OCI-M1 (cell line): ENCODE results near the gene NUTM2F.
"Not testable (repeated sequence)": the region's sequence is repeated elsewhere in the genome, so short reads cannot be mapped to it uniquely, and the experiment has no call there.

ENCODE experiments used
- DNase-seq: peaks from one replicate; lab custom pipeline; 2025; lab: John Stamatoyannopoulos, UW

Gene NUTM2F

GRCh38 chr9:94328544-94328943, at the start of gene NUTM2F:
Gene NUTM2F (minus strand): TSS chr9:94328644. CDS start chr9:94328623, 21 bp downstream.
- DNase-seq, result not testable (repeated sequence)

DNA sequence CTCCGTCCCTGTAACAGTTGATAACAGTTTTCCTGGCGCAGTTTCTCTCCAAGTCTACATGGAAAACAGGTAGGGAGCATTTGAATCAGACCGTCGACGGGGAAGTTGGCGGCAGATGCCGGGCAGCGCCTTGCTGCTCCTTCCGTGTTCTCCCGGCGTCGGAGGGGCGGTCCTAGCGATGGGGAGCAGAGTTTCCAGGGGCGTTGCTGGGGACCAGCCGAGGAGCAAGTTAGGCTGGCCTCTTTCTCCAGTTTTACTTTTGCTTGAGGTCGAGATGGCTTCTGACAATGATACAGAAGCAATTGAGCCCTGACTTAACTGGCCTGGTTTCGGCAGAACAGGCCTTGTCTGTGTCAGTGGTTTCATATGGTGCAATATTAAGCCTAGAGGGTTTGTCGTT, 46.8 kb upstream of the NUTM2F start:
- peak; percentile 47 for DNase-seq

- peak; percentile 94 for DNase-seq
Measured at GRCh38 chr9:94374176-94375056, 46.0 kb upstream of the NUTM2F start.

DNA sequence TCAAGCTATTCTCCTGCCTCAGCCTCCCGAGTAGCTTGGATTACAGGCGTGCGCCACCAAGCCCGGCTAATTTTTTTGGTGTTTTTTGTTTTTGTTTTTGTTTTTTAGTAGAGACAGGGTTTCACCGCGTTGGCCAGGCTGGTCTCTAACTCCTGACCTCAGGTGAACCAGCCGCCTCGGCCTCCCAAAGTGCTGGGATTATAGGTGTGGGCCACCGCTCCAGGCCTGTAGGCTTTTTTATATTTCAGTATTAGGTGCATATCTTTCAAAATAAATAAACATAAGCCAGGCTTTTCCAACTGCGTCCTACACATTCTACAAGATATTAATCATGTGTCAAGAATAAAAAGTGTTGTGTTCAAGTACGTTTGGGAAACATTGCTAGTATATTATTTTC, 45.3 kb upstream of the NUTM2F start:
- DNase-seq, result not testable (repeated sequence)

DNA sequence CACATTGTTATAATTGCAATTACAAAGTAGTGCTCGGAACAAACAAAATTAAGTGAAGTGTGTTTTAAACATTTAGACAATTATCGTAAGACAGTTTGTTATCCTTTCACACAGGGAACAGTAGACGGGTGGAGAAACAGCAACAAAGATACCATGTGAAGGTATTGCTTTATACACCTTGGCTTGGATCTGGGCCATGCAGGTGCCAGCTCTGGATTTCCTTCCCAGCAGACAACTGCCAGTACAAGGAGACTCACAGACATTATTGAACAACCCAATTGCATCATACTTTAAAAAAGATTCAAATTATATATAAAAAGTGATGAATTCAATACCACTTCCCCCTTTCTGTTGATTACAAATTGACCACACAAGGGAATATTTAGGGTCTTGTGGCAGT, 41.8 kb upstream of the NUTM2F start:
- not testable (repeated sequence) for DNase-seq

DNA sequence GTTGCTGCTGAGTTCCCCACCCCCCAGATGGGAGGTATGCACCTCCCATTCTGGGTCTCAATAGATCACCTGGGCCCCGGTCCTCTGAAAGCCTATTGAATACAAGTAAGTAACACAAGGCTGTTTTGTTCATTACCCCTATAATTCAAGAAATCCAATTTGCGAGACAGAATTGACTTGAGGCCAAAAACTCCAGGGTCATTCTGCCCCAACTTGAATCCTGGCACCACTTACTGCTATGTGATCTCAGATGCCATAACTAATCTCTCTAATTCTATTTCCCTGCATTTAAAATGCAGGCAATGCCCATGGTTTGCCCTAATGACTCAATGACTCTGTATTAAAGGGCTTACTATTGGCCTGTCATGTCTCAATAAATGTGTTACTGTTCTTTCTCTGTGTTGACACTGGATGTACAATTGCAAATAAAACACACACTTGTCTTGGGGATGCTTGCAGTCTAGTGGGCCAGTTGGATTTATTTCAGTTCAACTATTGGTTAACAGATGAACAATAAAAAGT, 35.7 kb upstream of the NUTM2F start:
- DNase-seq, result not testable (repeated sequence)

- DNase-seq, result not testable (repeated sequence)
Measured at GRCh38 chr9:94357158-94357557, 28.7 kb upstream of the NUTM2F start.

DNA sequence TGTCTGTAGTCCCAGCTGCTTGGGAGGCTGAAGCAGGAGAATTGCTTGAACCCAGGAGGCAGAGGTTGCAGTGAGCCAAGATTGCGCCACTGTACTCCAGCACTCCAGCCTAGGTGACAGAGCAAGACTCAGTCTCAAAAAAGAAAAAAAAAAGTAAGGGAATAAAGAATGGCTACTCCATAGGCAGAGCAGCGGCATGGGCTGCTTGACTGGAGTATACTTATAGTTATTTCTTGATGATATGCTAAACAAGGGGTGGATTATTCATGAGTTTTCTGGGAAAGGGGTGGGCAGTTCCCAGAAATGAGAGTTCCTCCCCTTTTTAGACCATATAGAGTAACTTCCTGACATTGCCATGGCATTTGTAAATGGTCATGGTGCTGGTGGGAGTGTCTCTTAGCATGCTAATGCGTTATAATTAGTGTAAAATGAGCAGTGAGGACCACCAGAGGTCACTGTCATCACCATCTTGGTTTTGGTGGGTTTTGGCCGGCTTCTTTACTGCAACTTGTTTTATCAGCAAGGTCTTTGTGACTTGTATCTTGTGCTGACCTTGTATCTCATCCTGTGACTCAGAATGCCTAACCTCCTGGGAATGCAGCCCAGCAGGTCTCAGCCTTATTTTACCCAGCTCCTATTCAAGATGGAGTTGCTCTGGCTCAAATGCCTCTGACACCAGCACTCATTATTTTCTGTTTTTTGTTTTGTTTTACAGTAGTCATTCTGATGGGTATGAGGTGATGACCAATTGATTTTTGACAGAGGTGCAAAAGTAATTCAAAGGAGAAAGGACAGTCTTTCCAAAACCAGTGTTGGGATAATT, 23.7 kb upstream of the NUTM2F start:
- not testable (repeated sequence) for DNase-seq

- not testable (repeated sequence) for DNase-seq
Measured at GRCh38 chr9:94348754-94349153, 20.3 kb upstream of the NUTM2F start.

DNA sequence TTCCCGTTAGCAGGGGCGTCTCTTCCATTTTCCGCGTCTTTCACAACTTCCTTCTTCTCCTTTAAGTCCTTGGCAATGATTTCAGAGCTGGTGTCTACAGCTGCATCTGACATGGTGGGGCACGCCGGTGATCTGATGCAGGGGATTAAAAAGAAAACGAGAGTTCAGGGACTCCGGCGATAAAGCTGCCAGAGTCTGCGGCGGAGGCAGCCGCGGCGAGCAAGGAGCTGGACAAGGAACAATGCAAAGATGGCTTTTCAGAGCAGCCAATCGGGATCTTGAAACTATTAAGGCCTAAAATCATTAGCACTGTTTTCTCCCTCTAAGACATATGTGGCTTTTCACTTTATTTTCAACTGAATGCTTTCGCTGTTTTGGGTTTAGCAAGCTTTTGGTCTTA, 19.0 kb upstream of the NUTM2F start:
- DNase-seq, result not testable (repeated sequence)

GRCh38 chr9:94341703-94342102, 13.3 kb upstream of the NUTM2F start:
- DNase-seq, result not testable (repeated sequence)

GRCh38 chr9:94340750-94341149, 12.3 kb upstream of the NUTM2F start:
- DNase-seq, result not testable (repeated sequence)

DNA sequence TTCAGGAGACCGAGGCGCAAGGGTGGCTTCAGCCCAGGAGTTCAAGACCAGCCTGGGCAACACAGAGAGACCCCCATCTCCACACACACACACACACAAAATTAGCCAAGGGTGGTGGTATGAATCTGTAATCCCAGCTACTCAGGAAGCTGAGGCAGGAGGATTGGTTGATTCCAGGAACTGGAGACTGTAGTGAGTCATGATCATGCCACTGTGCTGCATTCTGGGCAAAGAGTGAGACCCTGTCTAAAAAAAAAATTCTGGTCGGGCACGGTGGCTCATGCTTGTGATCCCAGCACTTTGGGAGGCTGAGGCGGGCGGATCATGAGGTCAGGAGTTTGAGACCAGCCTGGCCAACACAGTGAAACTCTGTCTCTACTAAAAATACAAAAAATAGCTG, 11.2 kb upstream of the NUTM2F start:
- not testable (repeated sequence) for DNase-seq

GRCh38 chr9:94338723-94339122, 10.3 kb upstream of the NUTM2F start:
- not testable (repeated sequence) for DNase-seq

DNA sequence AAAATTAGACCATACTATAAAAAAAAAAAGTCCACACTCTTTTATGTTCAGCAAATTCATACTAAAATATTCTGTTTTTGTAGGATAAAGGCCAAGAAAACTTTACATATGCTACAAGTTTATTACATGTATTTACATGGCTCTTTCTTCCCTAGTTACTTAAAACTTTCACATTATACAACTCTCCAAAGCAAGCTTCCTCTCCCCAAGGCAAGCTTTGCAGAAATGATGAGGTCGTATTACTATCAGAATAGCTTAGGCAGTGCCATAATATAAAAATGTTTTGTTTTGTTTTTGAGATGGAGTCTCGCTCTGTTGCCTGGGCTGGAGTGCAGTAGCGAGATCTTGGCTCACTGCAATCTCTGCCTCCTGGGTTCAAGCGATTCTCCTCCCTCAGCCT, 8.0 kb upstream of the NUTM2F start:
- not testable (repeated sequence) for DNase-seq

DNA sequence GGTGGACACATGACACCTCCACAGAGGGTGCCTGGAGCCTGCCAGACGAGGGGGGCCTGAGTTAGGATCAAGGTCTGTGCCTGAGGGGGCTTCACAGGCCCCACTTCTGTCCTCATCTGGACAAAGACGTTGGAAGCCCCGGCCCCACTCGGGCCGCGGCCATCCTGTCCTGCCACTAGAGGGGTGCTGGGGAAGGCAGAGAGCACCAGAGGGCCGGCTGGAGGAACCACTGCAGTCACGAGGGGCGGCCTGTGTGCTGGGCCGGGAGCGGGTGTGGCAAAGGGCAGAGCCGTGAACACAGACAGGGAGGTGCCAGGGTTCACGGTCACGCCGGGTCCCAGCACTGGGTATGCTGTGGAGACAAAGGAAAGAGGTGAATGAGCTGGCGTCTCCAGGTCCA, 2.9 kb downstream of the NUTM2F start:
- not testable (repeated sequence) for DNase-seq

DNA sequence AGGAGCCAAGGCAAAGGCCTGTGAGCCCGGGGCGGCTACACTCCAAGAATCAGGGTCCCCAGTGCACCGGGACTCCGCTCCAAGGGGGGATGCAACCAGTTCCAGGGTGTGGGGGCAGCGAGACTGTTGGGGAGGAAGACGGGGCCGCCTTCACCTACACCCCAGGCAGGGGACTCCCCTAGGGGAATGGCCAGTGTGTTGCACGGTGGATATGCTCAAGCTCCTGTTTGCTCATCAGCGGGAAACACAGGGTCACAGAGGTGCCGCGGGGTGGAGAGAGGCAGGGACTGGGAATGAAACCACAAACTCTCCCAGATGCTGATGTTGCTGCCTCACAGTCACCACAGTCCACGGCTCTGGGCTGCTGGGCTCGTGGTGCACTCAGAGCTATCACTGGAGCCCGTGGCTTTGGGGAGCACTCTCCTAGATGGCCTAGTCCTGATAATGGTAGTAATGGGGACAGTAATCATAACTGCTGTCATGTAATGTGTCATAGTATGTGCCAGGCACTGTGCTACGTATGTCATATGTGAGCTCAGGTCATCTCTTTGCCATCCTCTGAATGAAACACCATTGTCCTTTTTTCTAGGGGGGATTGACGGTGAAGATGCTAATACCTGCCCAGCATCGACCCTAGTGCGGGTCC, 5.2 kb downstream of the NUTM2F start:
- DNase-seq, result not testable (repeated sequence)

DNA sequence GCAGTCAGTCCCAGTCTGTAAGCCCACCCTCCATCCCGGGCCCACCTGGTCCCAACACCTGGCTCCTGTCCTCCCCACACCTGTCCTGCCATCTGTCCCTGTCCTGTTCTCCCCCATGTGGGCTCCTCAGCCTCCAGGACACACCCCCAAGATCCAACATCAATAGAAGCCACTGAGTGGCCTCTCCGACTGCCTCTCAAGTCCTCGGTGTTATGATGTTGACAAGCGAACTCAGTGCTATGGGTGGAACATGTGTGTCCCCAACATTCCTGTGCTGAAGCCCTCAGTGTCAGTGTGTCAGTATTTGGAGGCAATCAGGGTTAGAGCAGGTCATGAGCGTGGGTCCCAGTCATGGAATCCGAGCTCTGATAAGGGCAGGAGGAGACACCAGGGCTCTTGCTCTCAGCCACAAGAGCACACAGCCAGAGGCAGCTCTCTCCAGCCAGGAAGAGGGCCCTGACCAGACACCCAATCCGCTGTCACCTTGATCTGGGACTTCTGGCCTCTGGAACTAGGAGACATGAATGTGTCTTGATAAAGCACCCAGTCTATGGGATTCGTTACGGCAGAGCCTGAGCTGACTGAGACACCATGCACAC, 6.0 kb downstream of the NUTM2F start:
- DNase-seq, result not testable (repeated sequence)

DNA sequence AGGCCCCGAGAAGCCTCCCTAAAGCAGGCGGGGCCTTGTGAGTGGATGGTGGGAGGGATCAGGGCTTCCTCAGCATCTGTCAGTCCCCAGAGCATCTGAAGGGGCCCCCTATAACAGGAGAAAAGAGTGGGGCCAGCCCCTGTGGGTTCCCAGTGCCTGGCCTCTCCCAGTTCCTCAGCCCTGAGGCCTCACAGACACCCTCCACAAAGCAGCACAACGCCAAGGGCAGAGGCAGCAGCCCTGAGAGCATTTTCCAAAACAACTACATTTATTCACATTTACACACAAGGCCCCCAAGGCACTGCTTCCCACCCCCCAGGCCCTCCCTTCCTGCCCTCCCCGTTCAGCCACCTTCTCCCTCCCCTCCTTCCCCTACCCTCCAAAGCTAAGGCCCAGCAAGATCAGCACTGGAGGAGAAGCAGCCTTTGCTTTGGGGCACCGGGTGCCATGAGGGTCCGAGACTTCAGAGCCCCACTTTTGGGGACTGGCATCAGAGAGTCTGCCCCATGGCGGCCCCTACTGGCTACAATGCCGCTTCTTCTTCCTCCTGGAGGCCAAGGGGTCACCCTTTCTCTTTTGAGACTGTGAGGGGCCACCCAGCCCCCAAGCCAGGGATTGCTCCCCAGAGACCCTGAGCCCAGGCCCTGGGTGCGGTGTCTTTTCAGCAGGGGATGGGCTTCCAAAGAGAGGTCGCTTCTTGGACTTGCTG, 10.3 kb downstream of the NUTM2F start:
- DNase-seq, result not testable (repeated sequence)

- DNase-seq, result not testable (repeated sequence)
Measured at GRCh38 chr9:94316236-94316635, 12.2 kb downstream of the NUTM2F start.
